IMR-90 (cell line): Measurements from ENCODE around the gene NXN.

Experiments used
- MAZ ChIP-seq: IDR thresholded peaks from 2 replicates; pipeline ENCODE4 v1.6.1; 2012; ENCODE audit warnings: low read depth, mild to moderate bottlenecking, low read length, improper control_type of control experiment, moderate library complexity, borderline replicate concordance
- TF ChIP-seq, protein P1 (sequence below): conservative IDR thresholded peaks from 2 replicates; pipeline ENCODE4 v1.5.1; 2012; ENCODE audit warnings: mild to moderate bottlenecking, low read depth, low read length, improper control_type of control experiment

DNA sequence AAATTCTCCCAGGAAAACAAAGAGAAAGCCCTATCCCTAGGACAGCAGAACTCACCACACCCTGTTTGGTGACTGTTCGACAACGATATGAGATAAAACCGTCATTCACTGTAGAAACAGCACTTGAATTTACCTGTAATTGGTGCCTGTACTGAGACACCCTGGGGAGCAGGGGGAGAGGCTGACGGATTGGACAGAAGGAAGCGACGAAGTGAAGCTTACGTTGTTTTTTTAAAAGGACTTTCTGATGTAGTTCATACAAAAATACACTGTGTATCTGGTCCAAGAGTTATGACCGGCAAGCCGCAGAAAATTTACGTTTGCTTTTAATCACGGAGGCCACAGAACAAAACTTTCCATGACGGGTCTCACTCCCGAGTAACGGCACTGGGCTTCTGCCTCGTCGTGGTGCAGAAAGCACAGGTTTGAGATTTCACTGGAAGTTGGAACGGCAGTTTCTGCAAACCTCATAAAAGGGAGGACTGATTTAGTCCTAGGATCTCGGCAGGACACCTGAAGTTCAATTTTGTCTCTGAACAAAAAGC, 9.7 kb downstream of the NXN start:
- TF ChIP-seq, protein P1, sequence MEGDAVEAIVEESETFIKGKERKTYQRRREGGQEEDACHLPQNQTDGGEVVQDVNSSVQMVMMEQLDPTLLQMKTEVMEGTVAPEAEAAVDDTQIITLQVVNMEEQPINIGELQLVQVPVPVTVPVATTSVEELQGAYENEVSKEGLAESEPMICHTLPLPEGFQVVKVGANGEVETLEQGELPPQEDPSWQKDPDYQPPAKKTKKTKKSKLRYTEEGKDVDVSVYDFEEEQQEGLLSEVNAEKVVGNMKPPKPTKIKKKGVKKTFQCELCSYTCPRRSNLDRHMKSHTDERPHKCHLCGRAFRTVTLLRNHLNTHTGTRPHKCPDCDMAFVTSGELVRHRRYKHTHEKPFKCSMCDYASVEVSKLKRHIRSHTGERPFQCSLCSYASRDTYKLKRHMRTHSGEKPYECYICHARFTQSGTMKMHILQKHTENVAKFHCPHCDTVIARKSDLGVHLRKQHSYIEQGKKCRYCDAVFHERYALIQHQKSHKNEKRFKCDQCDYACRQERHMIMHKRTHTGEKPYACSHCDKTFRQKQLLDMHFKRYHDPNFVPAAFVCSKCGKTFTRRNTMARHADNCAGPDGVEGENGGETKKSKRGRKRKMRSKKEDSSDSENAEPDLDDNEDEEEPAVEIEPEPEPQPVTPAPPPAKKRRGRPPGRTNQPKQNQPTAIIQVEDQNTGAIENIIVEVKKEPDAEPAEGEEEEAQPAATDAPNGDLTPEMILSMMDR: no peak
- no peak for TF ChIP-seq MAZ
